ENCODE data around the gene SCN8A. TPM values are rescaled to one million over a fixed set of nuclear protein-coding genes. Genes with fewer than 3 reads are reported as not detected.

The SCN8A gene
- total RNA-seq, 4 donors from 2014 or later, result 0.28 to 4.1 TPM; not detected in 2

GRCh38 chr12:51817027-51817953, 226.3 kb downstream of the SCN8A start:
- peak in 1 of 3 donors; percentile 66 for DNase-seq
- Histone ChIP-seq H3K27ac (peak overlapping the region in 1 of 4 donors; percentile 25), H3K36me3 (no peaks in the 10 kb centered on the region), H3K4me3 (no peak overlapping the region), H3K4me1 (peaks cover 0 to 21% (median 10%) of the 10 kb centered on the region in 4 donors), H3K9me3 (no peaks in the 10 kb centered on the region), H3K27me3 (no peaks in the 10 kb centered on the region)
- TF ChIP-seq POLR2A (IDR thresholded peaks at IDR 0.05), result no peak
- TF ChIP-seq CTCF (IDR thresholded peaks at IDR 0.05), result no peak

GRCh38 chr12:51818086-51818485, 227.1 kb downstream of the SCN8A start:
- H3K27me3 ChIP-seq, result no peaks in the 10 kb centered on the region
- no peak for TF ChIP-seq POLR2A (IDR thresholded peaks at IDR 0.05)
- no peak for TF ChIP-seq CTCF (IDR thresholded peaks at IDR 0.05)
- H3K27ac ChIP-seq, result no peak overlapping the region
- H3K9me3 ChIP-seq, result no peaks in the 10 kb centered on the region
- no peak overlapping the region for H3K4me3 ChIP-seq
- DNase-seq, result no peak
- H3K4me1 ChIP-seq, result peaks cover 0 to 21% (median 10%) of the 10 kb centered on the region in 4 donors
- H3K36me3 ChIP-seq, result no peaks in the 10 kb centered on the region

- Histone ChIP-seq H3K9me3 (no peaks in the 10 kb centered on the region), H3K36me3 (no peaks in the 10 kb centered on the region), H3K4me1 (peaks cover 0 to 21% (median 10%) of the 10 kb centered on the region in 4 donors), H3K27ac (no peak overlapping the region), H3K27me3 (no peaks in the 10 kb centered on the region), H3K4me3 (no peak overlapping the region)
- DNase-seq, result no peak
- no peak for TF ChIP-seq CTCF (IDR thresholded peaks at IDR 0.05)
- TF ChIP-seq POLR2A (IDR thresholded peaks at IDR 0.05), result no peak
These were observed 227.7 kb downstream of the SCN8A start for GRCh38 chr12:51818566-51819300.

GRCh38 chr12:51819736-51820525, 228.9 kb downstream of the SCN8A start:
- peak overlapping the region; percentile 51 to 59 (median 56) for H3K4me3 ChIP-seq
- H3K27me3 ChIP-seq, result no peaks in the 10 kb centered on the region
- H3K9me3 ChIP-seq, result no peaks in the 10 kb centered on the region
- H3K4me1 ChIP-seq, result peaks cover 0 to 21% (median 7%) of the 10 kb centered on the region in 4 donors
- peak overlapping the region in 3 of 4 donors; percentile 59 to 78 (median 65) for H3K27ac ChIP-seq
- TF ChIP-seq CTCF (IDR thresholded peaks at IDR 0.05), result no peak
- TF ChIP-seq POLR2A (IDR thresholded peaks at IDR 0.05), result no peak
- no peaks in the 10 kb centered on the region for H3K36me3 ChIP-seq
- no peak for DNase-seq
